ENCODE measurements around the gene RAB26. TPM values are rescaled to one million over a fixed set of nuclear protein-coding genes. Genes with fewer than 3 reads are reported as not detected.

Gene RAB26
- total RNA-seq, 1 donor from 2014 or later, result 0.26 TPM

DNA sequence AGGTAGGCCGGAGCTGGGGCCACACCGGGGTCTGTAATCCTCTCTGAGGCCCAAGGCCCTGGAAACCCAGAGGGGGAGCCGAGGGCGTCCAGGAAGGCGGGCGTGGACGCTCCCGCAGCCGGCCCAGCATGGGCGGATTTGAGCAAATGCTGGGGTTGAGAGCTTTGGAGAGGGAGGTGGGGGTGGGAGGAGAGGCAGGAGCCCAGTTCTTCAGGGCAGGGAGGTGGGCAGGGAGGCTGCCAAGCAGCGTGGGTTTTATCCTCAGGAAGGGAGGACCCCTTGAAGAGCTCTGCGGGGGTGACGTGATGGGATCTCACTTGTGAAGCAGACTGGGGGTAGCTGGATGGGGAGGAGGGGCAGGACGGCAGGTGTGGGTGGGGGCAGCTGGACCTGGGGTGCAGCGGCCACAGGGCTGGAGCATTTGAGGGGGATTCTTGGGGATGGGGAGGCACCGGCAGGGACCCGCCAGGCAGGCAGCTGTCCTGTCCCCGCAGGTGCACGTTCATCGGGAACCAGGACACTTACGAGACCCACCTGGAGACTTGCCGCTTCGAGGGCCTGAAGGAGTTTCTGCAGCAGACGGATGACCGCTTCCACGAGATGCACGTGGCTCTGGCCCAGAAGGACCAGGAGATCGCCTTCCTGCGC is 24.4 kb downstream of the RAB26 start:
- Histone ChIP-seq H3K27me3 (ENCODE audit: control insufficient read depth, insufficient read depth, low read length) (no peaks in the 10 kb centered on the region), H3K4me3 (ENCODE audit: low read depth, low read length) (no peak overlapping the region), H3K36me3 (ENCODE audit: control insufficient read depth, insufficient read depth, low read length) (peaks cover 32% of the 10 kb centered on the region)
- TF ChIP-seq, protein P1, sequence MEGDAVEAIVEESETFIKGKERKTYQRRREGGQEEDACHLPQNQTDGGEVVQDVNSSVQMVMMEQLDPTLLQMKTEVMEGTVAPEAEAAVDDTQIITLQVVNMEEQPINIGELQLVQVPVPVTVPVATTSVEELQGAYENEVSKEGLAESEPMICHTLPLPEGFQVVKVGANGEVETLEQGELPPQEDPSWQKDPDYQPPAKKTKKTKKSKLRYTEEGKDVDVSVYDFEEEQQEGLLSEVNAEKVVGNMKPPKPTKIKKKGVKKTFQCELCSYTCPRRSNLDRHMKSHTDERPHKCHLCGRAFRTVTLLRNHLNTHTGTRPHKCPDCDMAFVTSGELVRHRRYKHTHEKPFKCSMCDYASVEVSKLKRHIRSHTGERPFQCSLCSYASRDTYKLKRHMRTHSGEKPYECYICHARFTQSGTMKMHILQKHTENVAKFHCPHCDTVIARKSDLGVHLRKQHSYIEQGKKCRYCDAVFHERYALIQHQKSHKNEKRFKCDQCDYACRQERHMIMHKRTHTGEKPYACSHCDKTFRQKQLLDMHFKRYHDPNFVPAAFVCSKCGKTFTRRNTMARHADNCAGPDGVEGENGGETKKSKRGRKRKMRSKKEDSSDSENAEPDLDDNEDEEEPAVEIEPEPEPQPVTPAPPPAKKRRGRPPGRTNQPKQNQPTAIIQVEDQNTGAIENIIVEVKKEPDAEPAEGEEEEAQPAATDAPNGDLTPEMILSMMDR (IDR thresholded peaks at IDR 0.05; ENCODE audit: insufficient read depth, low read length, severe bottlenecking), result no peak
- FAIRE-seq (no peak), DNase-seq (ENCODE audit: low read depth) (no peak)

GRCh38 chr16:2173366-2173765 is 24.9 kb downstream of the RAB26 start:
- Histone ChIP-seq H3K4me3 (ENCODE audit: low read depth, low read length) (no peak overlapping the region), H3K36me3 (ENCODE audit: control insufficient read depth, insufficient read depth, low read length) (peaks cover 28% of the 10 kb centered on the region), H3K27me3 (ENCODE audit: control insufficient read depth, insufficient read depth, low read length) (no peaks in the 10 kb centered on the region)
- no peak for FAIRE-seq
- DNase-seq (ENCODE audit: low read depth), result no peak
- TF ChIP-seq, protein P1 (IDR thresholded peaks at IDR 0.05; ENCODE audit: insufficient read depth, low read length, severe bottlenecking), result no peak

DNA sequence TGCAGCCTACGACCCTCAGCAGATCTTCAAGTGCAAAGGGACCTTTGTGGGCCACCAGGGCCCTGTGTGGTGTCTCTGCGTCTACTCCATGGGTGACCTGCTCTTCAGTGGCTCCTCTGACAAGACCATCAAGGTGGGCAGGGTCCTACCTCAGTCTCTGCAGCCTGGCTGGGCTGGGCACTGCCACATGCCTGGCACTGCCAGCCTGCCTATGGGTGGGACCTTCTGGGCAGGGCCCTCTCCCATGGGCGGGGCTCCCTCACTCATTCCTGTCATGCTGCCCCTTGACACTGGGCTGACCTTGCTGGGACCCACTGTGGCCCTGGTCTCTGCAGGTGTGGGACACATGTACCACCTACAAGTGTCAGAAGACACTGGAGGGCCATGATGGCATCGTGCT is 25.5 kb downstream of the RAB26 start:
- FAIRE-seq, result no peak
- TF ChIP-seq, protein P1 (IDR thresholded peaks at IDR 0.05; ENCODE audit: insufficient read depth, low read length, severe bottlenecking), result no peak

GRCh38 chr16:2174396-2175131 is 26.1 kb downstream of the RAB26 start:
- DNase-seq (ENCODE audit: low read depth) (no peak), FAIRE-seq (peak; percentile 36)
- Histone ChIP-seq H3K27me3 (ENCODE audit: control insufficient read depth, insufficient read depth, low read length) (no peaks in the 10 kb centered on the region), H3K36me3 (ENCODE audit: control insufficient read depth, insufficient read depth, low read length) (peaks cover 24% of the 10 kb centered on the region), H3K4me3 (ENCODE audit: low read depth, low read length) (no peak overlapping the region)
- TF ChIP-seq, protein P1 (IDR thresholded peaks at IDR 0.05; ENCODE audit: insufficient read depth, low read length, severe bottlenecking), result no peak

More for the DNA sequence above, 25.5 kb downstream of the RAB26 start:
- Histone ChIP-seq H3K4me3 (ENCODE audit: low read depth, low read length) (no peak overlapping the region), H3K27me3 (ENCODE audit: control insufficient read depth, insufficient read depth, low read length) (no peaks in the 10 kb centered on the region), H3K36me3 (ENCODE audit: control insufficient read depth, insufficient read depth, low read length) (peaks cover 24% of the 10 kb centered on the region)
- DNase-seq (ENCODE audit: low read depth), result no peak

DNA sequence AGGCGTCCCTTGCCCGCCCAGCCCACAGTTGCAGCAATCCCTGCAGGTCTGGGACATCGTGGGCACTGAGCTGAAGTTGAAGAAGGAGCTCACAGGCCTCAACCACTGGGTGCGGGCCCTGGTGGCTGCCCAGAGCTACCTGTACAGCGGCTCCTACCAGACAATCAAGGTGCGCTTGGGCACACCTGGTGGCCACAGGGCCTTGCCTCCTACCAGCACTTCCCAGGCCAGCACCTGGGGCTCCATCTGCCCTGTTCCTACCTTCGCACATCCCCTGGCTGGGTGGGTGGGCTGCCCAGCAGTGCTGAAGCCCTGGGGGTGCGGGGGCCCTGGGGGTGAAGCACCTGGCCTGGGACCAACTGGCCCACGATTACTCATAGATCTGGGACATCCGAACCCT is 27.0 kb downstream of the RAB26 start:
- TF ChIP-seq, protein P1 (IDR thresholded peaks at IDR 0.05; ENCODE audit: insufficient read depth, low read length, severe bottlenecking), result no peak
- no peak overlapping the region for H3K4me3 ChIP-seq (ENCODE audit: low read depth, low read length)
- no peaks in the 10 kb centered on the region for H3K27me3 ChIP-seq (ENCODE audit: control insufficient read depth, insufficient read depth, low read length)
- DNase-seq (ENCODE audit: low read depth) (no peak), FAIRE-seq (no peak)
- peaks cover 23% of the 10 kb centered on the region for H3K36me3 ChIP-seq (ENCODE audit: control insufficient read depth, insufficient read depth, low read length)
